Naive thymus-derived CD4-positive, alpha-beta T cell (primary cell): ENCODE data around the gene RAB10. TPM values are rescaled to one million over a fixed set of nuclear protein-coding genes. Genes with fewer than 3 reads are reported as not detected.

Experiments used
- ATAC-seq: fragments of 150-1000 bp; cut with Tn5 transposase; 2 replicates; pipeline ENCODE4 v1.10.0; 2021; ENCODE audit warnings: mild to moderate bottlenecking, moderate library complexity
- CTCF ChIA-PET: fragments of 350-600 bp; sonication (Branson Sonifier 250); formaldehyde crosslinking; loops from one replicate; lab custom pipeline; 2021; ENCODE audit warnings: antibody characterized with exemption; lab: Charles Lee
- POLR2A ChIA-PET: fragments of 350-600 bp; sonication (Branson Sonifier 250); formaldehyde crosslinking; loops from one replicate; lab custom pipeline; 2021; ENCODE audit warnings: antibody characterized with exemption, inconsistent platforms; lab: Charles Lee
- DNase-seq, 9 donors: peaks; one replicate each; pipeline versions ENCODE4 v3.0.0 to v3.0.0-alpha.2; 2020 to 2022; ENCODE audit warnings: mixed read lengths in 1 of 9
- H3K27ac ChIP-seq: one replicate; pipeline ENCODE4 v1.7.0; 2013; ENCODE audit warnings: mild to moderate bottlenecking, low read depth, low read length, moderate library complexity
- H3K27me3 ChIP-seq, 2 donors: one replicate each; pipeline ENCODE4 v1.7.0; 2013; ENCODE audit warnings: low read length in 2 of 2, mild to moderate bottlenecking in 2 of 2, moderate library complexity in 2 of 2; ENCODE audit not compliant: control insufficient read depth in 2 of 2, insufficient read depth in 2 of 2
- H3K36me3 ChIP-seq, 3 experiments: 1 replicate in 2 of 3; 2 replicates in 1 of 3; pipeline ENCODE4 v1.7.0; 2013; ENCODE audit warnings: low read length in 3 of 3, mild to moderate bottlenecking in 3 of 3, moderate library complexity in 1 of 3; ENCODE audit not compliant: insufficient read depth in 3 of 3, control insufficient read depth in 2 of 3
- H3K4me1 ChIP-seq, 2 donors: one replicate each; pipeline ENCODE4 v1.7.0; 2013; ENCODE audit warnings: low read length in 2 of 2, mild to moderate bottlenecking in 2 of 2, moderate library complexity in 1 of 2; ENCODE audit not compliant: control insufficient read depth in 2 of 2, insufficient read depth in 2 of 2
- H3K4me3 ChIP-seq: 2 replicates; pipeline ENCODE4 v1.7.0; 2013; ENCODE audit warnings: mild to moderate bottlenecking, low read length
- H3K9me3 ChIP-seq, 3 experiments: 1 replicate in 2 of 3; 2 replicates in 1 of 3; pipeline ENCODE4 v1.7.0; 2013; ENCODE audit warnings: low read length in 3 of 3; ENCODE audit not compliant: control insufficient read depth in 2 of 3
- H3K27ac Mint-ChIP-seq, 9 donors: one replicate each; pipeline ENCODE4 v1.8.0; 2020 to 2022; ENCODE audit warnings: mixed read lengths in 9 of 9, mild to moderate bottlenecking in 8 of 9, moderate library complexity in 5 of 9, inconsistent platforms in 2 of 9
- H3K27me3 Mint-ChIP-seq, 5 donors: one replicate each; pipeline ENCODE4 v1.8.0; 2021 to 2022; ENCODE audit warnings: mixed read lengths in 5 of 5, mild to moderate bottlenecking in 1 of 5
- H3K36me3 Mint-ChIP-seq, 5 donors: one replicate each; pipeline ENCODE4 v1.8.0; 2020 to 2022; ENCODE audit warnings: mixed read lengths in 5 of 5, mild to moderate bottlenecking in 3 of 5, inconsistent platforms in 1 of 5
- H3K4me1 Mint-ChIP-seq, 7 donors: one replicate each; pipeline ENCODE4 v1.8.0; 2020 to 2022; ENCODE audit warnings: mixed read lengths in 7 of 7, mild to moderate bottlenecking in 3 of 7, inconsistent platforms in 1 of 7
- H3K4me3 Mint-ChIP-seq, 10 donors: one replicate each; pipeline ENCODE4 v1.8.0; 2020 to 2022; ENCODE audit warnings: mild to moderate bottlenecking in 10 of 10, mixed read lengths in 10 of 10, moderate library complexity in 6 of 10, inconsistent platforms in 2 of 10
- H3K9me3 Mint-ChIP-seq, 11 donors: one replicate each; pipeline ENCODE4 v1.8.0; 2020 to 2022; ENCODE audit warnings: mixed read lengths in 11 of 11, mild to moderate bottlenecking in 4 of 11, inconsistent platforms in 1 of 11, moderate library complexity in 1 of 11
- intact Hi-C, 2 donors: fragments of 100-400 bp; cut with micrococcal nuclease; formaldehyde crosslinking; loops; one replicate each; pipeline ENCODE4 v1.15.1; 2023
- polyA plus RNA-seq, 2 donors: library from polyadenylated mRNA; unstranded; fragments of 300-500 nt; fragmentation: Illumina TruSeq; gene quantifications; one replicate each; pipeline ENCODE4 v1.2.3, GENCODE V29; 2021
- total RNA-seq, 6 experiments: library from RNA in 5 of 6; stranded (reverse) in 5 of 6; gene quantifications; 1 replicate in 5 of 6; 2 replicates in 1 of 6; pipeline ENCODE4 v1.2.3 and lab custom pipeline; 2021 to 2026

Gene RAB10
- total and polyA plus RNA-seq, 7 experiments from 2014 or later: 25.6 to 108 (median 60.5) TPM

- Mint-ChIP-seq H3K36me3 (peaks cover 0 to 3% (median 0%) of the 10 kb centered on the region in 5 donors), H3K9me3 (no peaks in the 10 kb centered on the region), H3K4me3 (peak overlapping the region in 9 of 10 donors; percentile 18 to 85 (median 75)), H3K27ac (peak overlapping the region in 2 of 9 donors; percentile 36 to 84), H3K4me1 (peaks cover 12 to 35% (median 27%) of the 10 kb centered on the region in 7 donors), H3K27me3 (peaks cover 11 to 31% (median 19%) of the 10 kb centered on the region in 5 donors)
- no peaks in the 10 kb centered on the region for H3K9me3 ChIP-seq
- POLR2A ChIA-PET: interaction anchor here (1.3 to 2.3 kb wide), 4 partner anchors 9 to 305 kb away, joined by 4 to 13 read pairs (median 7); partner anchors contain the start of genes ASXL2 and RAB10
- H3K4me1 ChIP-seq: peaks cover 5 to 14% of the 10 kb centered on the region in 2 donors
- no peak overlapping the region for H3K4me3 ChIP-seq
- ATAC-seq (no peak), DNase-seq (no peak)
- H3K27ac ChIP-seq: no peak overlapping the region
- intact Hi-C loops: loop anchor here in 1 of 2 donors (10.0 kb wide), 1 partner anchor 582 kb away; the partner anchor contains the start of gene SLC35F6
- CTCF ChIA-PET: interaction anchor here (1.0 kb wide), 1 partner anchor 144 kb away, joined by 3 read pairs; no protein-coding TSS in a partner anchor
- peaks cover 0 to 3% (median 0%) of the 10 kb centered on the region in 3 experiments for H3K36me3 ChIP-seq
- no peaks in the 10 kb centered on the region for H3K27me3 ChIP-seq
Measured at GRCh38 chr2:26182887-26183630, 149.2 kb downstream of the RAB10 start.

- ATAC-seq: no peak
- Mint-ChIP-seq H3K9me3 (peaks cover 0 to 1% (median 0%) of the 10 kb centered on the region in 11 donors), H3K36me3 (peaks cover 0 to 3% (median 0%) of the 10 kb centered on the region in 5 donors), H3K4me3 (peak overlapping the region; percentile 66 to 87 (median 80)), H3K27ac (peak overlapping the region; percentile 18 to 91 (median 73)), H3K27me3 (peaks cover 11 to 27% (median 18%) of the 10 kb centered on the region in 5 donors), H3K4me1 (peaks cover 11 to 34% (median 29%) of the 10 kb centered on the region in 7 donors)
- Histone ChIP-seq H3K9me3 (no peaks in the 10 kb centered on the region), H3K4me3 (peak overlapping the region; percentile 61), H3K27ac (peak overlapping the region; percentile 62), H3K4me1 (peaks cover 5 to 14% of the 10 kb centered on the region in 2 donors), H3K36me3 (peaks cover 0 to 6% (median 0%) of the 10 kb centered on the region in 3 experiments), H3K27me3 (no peaks in the 10 kb centered on the region)
- intact Hi-C loops: loop anchor here (1.0 to 10.0 kb wide), 11 partner anchors 12 to 581 kb away; partner anchors contain the start of genes ASXL2 (in 2 of the 2), HADHA (in 2 of the 2), HADHB (in 2 of the 2) and RAB10 (in 1 of the 2)
- CTCF ChIA-PET: interaction anchor here (0.6 to 1.2 kb wide), 3 partner anchors 32 to 149 kb away, joined by 3 to 4 read pairs (median 3); no protein-coding TSS in a partner anchor
- DNase-seq: no peak
- POLR2A ChIA-PET: interaction anchor here (0.9 to 2.3 kb wide), 12 partner anchors 9 to 511 kb away, joined by 3 to 13 read pairs (median 5); partner anchors contain the start of genes ASXL2, DTNB, HADHA and HADHB
Measured at GRCh38 chr2:26184121-26184520, 150.2 kb downstream of the RAB10 start.

GRCh38 chr2:26184555-26185303 is 150.8 kb downstream of the RAB10 start:
- Mint-ChIP-seq H3K9me3 (peaks cover 0 to 3% (median 0%) of the 10 kb centered on the region in 11 donors), H3K36me3 (peaks cover 0 to 3% (median 0%) of the 10 kb centered on the region in 5 donors), H3K27me3 (peaks cover 11 to 23% (median 15%) of the 10 kb centered on the region in 5 donors), H3K4me3 (peak overlapping the region; percentile 79 to 91 (median 85)), H3K4me1 (peaks cover 6 to 30% (median 23%) of the 10 kb centered on the region in 7 donors), H3K27ac (peak overlapping the region in 7 of 9 donors; percentile 25 to 90 (median 67))
- Histone ChIP-seq H3K9me3 (no peaks in the 10 kb centered on the region), H3K27me3 (no peaks in the 10 kb centered on the region), H3K36me3 (peaks cover 0 to 6% (median 0%) of the 10 kb centered on the region in 3 experiments), H3K4me1 (peaks cover 5 to 8% of the 10 kb centered on the region in 2 donors), H3K27ac (peak overlapping the region; percentile 71), H3K4me3 (peak overlapping the region; percentile 68)
- DNase-seq (peak; percentile 82 to 91 (median 88)), ATAC-seq (peak; percentile 98)
- ChIA-PET POLR2A (interaction anchor here (0.8 to 2.3 kb wide), 15 partner anchors 9 to 512 kb away, joined by 3 to 13 read pairs (median 4); partner anchors contain the start of genes ASXL2, DTNB, HADHA and HADHB), CTCF (interaction anchor here (1.0 to 1.5 kb wide), 4 partner anchors 15 to 193 kb away, joined by 3 to 5 read pairs (median 4); no protein-coding TSS in a partner anchor)
- intact Hi-C loops: loop anchor here (1.0 to 10.0 kb wide), 12 partner anchors 12 to 580 kb away; partner anchors contain the start of genes ASXL2 (in 2 of the 2), HADHA (in 2 of the 2), HADHB (in 2 of the 2) and DTNB (in 1 of the 2)

GRCh38 chr2:26185304-26185928 is 151.5 kb downstream of the RAB10 start:
- ChIA-PET POLR2A (interaction anchor here (0.8 to 2.3 kb wide), 11 partner anchors 10 to 512 kb away, joined by 3 to 13 read pairs (median 5); partner anchors contain the start of genes ASXL2, DTNB, HADHA and HADHB), CTCF (interaction anchor here (1.0 to 1.5 kb wide), 4 partner anchors 14 to 194 kb away, joined by 3 to 5 read pairs (median 4); no protein-coding TSS in a partner anchor)
- H3K9me3 Mint-ChIP-seq: peaks cover 0 to 3% (median 0%) of the 10 kb centered on the region in 11 donors
- Histone ChIP-seq H3K4me3 (peak overlapping the region; percentile 68), H3K9me3 (no peaks in the 10 kb centered on the region), H3K27ac (peak overlapping the region; percentile 71), H3K4me1 (peaks cover 5 to 8% of the 10 kb centered on the region in 2 donors), H3K27me3 (no peaks in the 10 kb centered on the region), H3K36me3 (peaks cover 0 to 11% (median 0%) of the 10 kb centered on the region in 3 experiments)
- peaks cover 0 to 3% (median 0%) of the 10 kb centered on the region in 5 donors for H3K36me3 Mint-ChIP-seq
- peak overlapping the region in 8 of 9 donors; percentile 55 to 90 (median 70) for H3K27ac Mint-ChIP-seq
- H3K27me3 Mint-ChIP-seq: peaks cover 6 to 19% (median 9%) of the 10 kb centered on the region in 5 donors
- DNase-seq (no peak), ATAC-seq (no peak)
- intact Hi-C loops: loop anchor here (1.0 to 10.0 kb wide), 5 partner anchors 59 to 579 kb away; partner anchors contain the start of genes DTNB (in 1 of the 2), HADHA (in 1 of the 2), HADHB (in 1 of the 2) and SLC35F6 (in 1 of the 2)
- peaks cover 6 to 25% (median 22%) of the 10 kb centered on the region in 7 donors for H3K4me1 Mint-ChIP-seq
- peak overlapping the region; percentile 71 to 91 (median 85) for H3K4me3 Mint-ChIP-seq
